ENCODE measurements around the gene GCDH. TPM values are rescaled to one million over a fixed set of nuclear protein-coding genes. Genes with fewer than 3 reads are reported as not detected.

GCDH gene
- total and polyA plus RNA-seq, 2 of the 8 experiments (the other 6 are each of a cell fraction or from before 2014, with no cell fraction given) = 67.3 to 89.4 TPM

DNA sequence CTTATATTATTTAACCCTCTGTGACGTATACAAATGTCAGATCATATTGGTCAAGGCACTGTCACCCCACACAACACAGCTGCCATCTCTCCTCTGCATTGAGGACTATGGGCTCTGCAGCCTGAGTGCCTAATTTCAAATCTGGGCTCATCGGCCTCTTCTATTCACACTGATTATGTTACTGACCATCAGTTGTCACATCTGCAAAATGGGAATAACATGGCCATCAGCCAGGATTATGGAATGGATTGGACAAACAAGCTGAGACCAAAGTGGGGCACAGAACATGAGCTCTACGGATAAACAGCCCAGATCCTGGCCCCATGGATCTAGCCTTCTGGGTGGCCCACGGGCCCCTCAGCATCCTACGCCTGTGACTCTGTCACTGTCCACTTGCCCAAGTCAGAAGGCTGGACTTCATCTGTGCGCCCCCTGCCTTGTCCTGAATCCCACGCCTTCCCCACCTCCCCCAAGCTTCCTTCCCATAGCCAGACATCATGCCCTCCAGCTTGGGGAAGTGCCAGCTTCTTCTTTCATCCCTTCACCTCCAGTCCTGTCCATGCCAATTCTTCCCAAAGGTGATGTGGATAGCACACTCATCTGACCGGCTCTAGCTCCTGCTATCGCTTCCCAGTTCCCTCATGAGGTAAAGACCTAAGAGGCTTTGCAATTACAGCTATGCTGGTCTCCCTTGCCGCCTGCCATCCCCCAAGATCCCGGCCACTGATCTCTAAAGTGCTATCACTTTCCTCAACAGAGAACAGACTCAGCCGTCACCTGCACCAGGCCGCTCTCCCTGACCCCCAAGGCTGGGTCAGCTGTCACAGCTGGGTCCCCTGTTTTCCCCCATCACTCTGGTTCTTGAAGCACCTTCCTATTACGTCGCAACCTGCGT, 41.7 kb downstream of the GCDH start:
- Histone ChIP-seq H3K79me2 (ENCODE audit: control insufficient read depth in 1 of 2, insufficient read depth in 2 of 2, low read length in 2 of 2) (peaks cover 10 to 27% of the 10 kb centered on the region in 2 experiments), H3K27me3 (replicated peaks in 1 of 4; ENCODE audit: control insufficient read depth in 3 of 4, extremely low read depth in 1 of 4, insufficient read depth in 3 of 4, low read length in 3 of 4) (no peaks in the 10 kb centered on the region), H3K9ac (replicated peaks in 1 of 4; ENCODE audit: extremely low read depth in 1 of 4, low read depth in 3 of 4, low read length in 3 of 4) (peak overlapping the region; percentile 83 to 90 (median 87)), H3K27ac (ENCODE audit: low read depth, low read length) (peak overlapping the region; percentile 51), H4K8ac (ENCODE audit: extremely low read depth, insufficient read depth, low read length) (peak overlapping the region; percentile 54), H3K4me3 (ENCODE audit: extremely low read depth in 1 of 4, insufficient read depth in 2 of 4, low read depth in 3 of 4, low read length in 4 of 4) (peak overlapping the region; percentile 80 to 100 (median 97)), H3K36me3 (ENCODE audit: control insufficient read depth in 2 of 4, insufficient read depth in 4 of 4, low read length in 3 of 4) (peaks cover 13 to 33% (median 20%) of the 10 kb centered on the region in 4 experiments), H2BK5ac (ENCODE audit: low read depth, low read length) (peak overlapping the region; percentile 91), H3K14ac (ENCODE audit: insufficient read length) (no peak overlapping the region), H4K5ac (ENCODE audit: insufficient read length, low read depth, low read length) (no peak overlapping the region), H2BK15ac (ENCODE audit: low read length) (no peak overlapping the region), H2BK120ac (replicated peaks; ENCODE audit: low read depth, low read length) (no peak overlapping the region), H2BK20ac (ENCODE audit: low read length) (no peak overlapping the region), H3K9me3 (ENCODE audit: insufficient read depth in 2 of 2, low read depth in 1 of 2, low read length in 1 of 2) (no peaks in the 10 kb centered on the region), H2AK5ac (ENCODE audit: low read depth, low read length) (peak overlapping the region; percentile 17; the same call in 1 of the 2 replicates), H4K20me1 (replicated peaks in 1 of 2; ENCODE audit: control insufficient read depth in 1 of 2, insufficient read depth in 2 of 2, low read length in 2 of 2) (peaks cover 3 to 8% of the 10 kb centered on the region in 2 experiments), H2AFZ (ENCODE audit: low read length) (no peak overlapping the region), H3K18ac (ENCODE audit: extremely low read depth, low read length) (0 out of 2 replicates have a peak overlapping the region, but pooled peaks have one; percentile 65), H3K23me2 (ENCODE audit: low read depth, low read length) (peaks cover 8% of the 10 kb centered on the region; the same call in 1 of the 2 replicates), H3K23ac (ENCODE audit: insufficient read length) (no peak overlapping the region), H3K79me1 (ENCODE audit: low read depth, low read length) (peaks cover 12% of the 10 kb centered on the region), H3K4me1 (replicated peaks in 1 of 4; ENCODE audit: control insufficient read depth in 3 of 4, insufficient read depth in 4 of 4, low read length in 3 of 4) (peaks cover 0 to 13% (median 7%) of the 10 kb centered on the region in 4 experiments; a peak in 4 of 7 replicates), H3K4ac (replicated peaks; ENCODE audit: insufficient read length, low read depth, low read length) (no peak overlapping the region), H4K91ac (replicated peaks; ENCODE audit: insufficient read length, low read length) (peak overlapping the region; percentile 5), H2BK12ac (ENCODE audit: low read depth, low read length) (no peak overlapping the region), H3K4me2 (ENCODE audit: insufficient read depth in 1 of 2, low read depth in 2 of 2, low read length in 2 of 2) (peak overlapping the region; percentile 88 to 94), H3K56ac (replicated peaks; ENCODE audit: insufficient read length, low read depth, low read length) (no peak overlapping the region)
- ChIA-PET CTCF (ENCODE audit: partially characterized antibody) (interaction anchor here (0.5 to 1.8 kb wide), 11 partner anchors 9 to 323 kb away, joined by 3 to 6 read pairs (median 3); no protein-coding TSS in a partner anchor), POLR2A (ENCODE audit: partially characterized antibody) (interaction anchor here (0.7 to 7.4 kb wide), 28 partner anchors 9 to 840 kb away, joined by 3 to 58 read pairs (median 3); partner anchors contain the start of genes GADD45GIP1, GCDH, KLF1 and RAD23A)
- DNase-seq (ENCODE audit: low read depth in 1 of 2, low spot score in 2 of 2) = no peak
- FAIRE-seq = no peak
- 38% methylated on average over 16 of the region's 16 CpGs; no CpG with 5 or more reads in 1 of the 2 experiments for WGBS, 2 experiments (ENCODE audit: extremely low coverage in 1 of 2, insufficient coverage in 1 of 2, insufficient read length in 1 of 2, insufficient replicate concordance in 2 of 2, low coverage in 1 of 2, low lambda C conversion rate in 2 of 2, missing lambda C conversion rate in 1 of 2)
- TF ChIP-seq JUND (IDR thresholded peaks at IDR 0.05; ENCODE audit: low read length) (no peak), KDM4A (IDR thresholded peaks at IDR 0.05; ENCODE audit: low read depth, low read length, severe bottlenecking) (no peak), CHD2 (IDR thresholded peaks at IDR 0.05; ENCODE audit: low read length) (no peak), SAP30 (IDR thresholded peaks at IDR 0.05; ENCODE audit: insufficient read depth, insufficient replicate concordance, low read length) (peak; percentile 50)
